Measurements from ENCODE around the gene ACSS3.

DNA sequence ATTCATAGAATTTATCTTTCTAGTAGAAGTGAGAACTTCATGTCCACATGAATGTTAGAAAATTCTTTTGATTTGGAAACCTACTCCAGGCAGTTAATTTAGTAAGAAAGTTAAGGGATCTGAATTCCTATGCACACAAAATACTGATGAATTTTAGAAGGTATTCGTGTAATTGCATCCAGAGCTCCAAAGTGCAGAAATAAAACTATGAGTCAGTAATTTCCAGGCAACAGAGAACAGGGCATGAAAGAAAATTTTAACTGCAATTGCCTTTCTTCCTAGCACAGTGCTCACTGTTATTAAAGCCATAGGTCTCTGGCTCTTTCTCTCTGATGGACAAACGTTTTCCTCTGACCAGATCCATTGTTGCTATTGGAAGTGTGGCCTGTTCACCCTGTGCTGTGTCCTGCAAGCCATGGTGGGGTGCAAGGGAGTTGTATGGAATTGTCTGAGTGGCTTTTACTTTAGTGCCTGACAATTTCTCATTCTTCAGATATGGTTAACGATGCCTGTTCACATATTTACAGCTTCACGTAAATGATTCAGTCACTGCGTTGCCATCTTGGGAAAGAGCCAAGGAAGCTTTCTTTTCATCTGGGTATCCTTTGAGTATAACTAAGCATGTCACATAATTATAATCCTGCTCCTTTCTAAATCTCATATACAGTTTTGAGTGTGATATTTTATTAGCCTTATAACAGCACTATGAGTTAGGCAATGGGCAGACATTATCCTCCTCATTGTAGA lies 145.1 kb downstream of the ACSS3 start:
- TF ChIP-seq, protein P1, sequence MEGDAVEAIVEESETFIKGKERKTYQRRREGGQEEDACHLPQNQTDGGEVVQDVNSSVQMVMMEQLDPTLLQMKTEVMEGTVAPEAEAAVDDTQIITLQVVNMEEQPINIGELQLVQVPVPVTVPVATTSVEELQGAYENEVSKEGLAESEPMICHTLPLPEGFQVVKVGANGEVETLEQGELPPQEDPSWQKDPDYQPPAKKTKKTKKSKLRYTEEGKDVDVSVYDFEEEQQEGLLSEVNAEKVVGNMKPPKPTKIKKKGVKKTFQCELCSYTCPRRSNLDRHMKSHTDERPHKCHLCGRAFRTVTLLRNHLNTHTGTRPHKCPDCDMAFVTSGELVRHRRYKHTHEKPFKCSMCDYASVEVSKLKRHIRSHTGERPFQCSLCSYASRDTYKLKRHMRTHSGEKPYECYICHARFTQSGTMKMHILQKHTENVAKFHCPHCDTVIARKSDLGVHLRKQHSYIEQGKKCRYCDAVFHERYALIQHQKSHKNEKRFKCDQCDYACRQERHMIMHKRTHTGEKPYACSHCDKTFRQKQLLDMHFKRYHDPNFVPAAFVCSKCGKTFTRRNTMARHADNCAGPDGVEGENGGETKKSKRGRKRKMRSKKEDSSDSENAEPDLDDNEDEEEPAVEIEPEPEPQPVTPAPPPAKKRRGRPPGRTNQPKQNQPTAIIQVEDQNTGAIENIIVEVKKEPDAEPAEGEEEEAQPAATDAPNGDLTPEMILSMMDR (IDR thresholded peaks at IDR 0.05) = no peak
- no peak for TF ChIP-seq POLR2AphosphoS5 (IDR thresholded peaks at IDR 0.05; ENCODE audit: low read depth, low read length)
- TF ChIP-seq, protein P2, sequence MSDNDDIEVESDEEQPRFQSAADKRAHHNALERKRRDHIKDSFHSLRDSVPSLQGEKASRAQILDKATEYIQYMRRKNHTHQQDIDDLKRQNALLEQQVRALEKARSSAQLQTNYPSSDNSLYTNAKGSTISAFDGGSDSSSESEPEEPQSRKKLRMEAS (IDR thresholded peaks at IDR 0.05; ENCODE audit: low read depth) = no peak
- no peak for TF ChIP-seq FOXM1 (IDR thresholded peaks at IDR 0.05; ENCODE audit: low read depth)
- TF ChIP-seq, protein P3, sequence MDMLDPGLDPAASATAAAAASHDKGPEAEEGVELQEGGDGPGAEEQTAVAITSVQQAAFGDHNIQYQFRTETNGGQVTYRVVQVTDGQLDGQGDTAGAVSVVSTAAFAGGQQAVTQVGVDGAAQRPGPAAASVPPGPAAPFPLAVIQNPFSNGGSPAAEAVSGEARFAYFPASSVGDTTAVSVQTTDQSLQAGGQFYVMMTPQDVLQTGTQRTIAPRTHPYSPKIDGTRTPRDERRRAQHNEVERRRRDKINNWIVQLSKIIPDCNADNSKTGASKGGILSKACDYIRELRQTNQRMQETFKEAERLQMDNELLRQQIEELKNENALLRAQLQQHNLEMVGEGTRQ (IDR thresholded peaks at IDR 0.05; ENCODE audit: borderline replicate concordance, low read depth, low read length) = no peak
- no peak for TF ChIP-seq EZH2phosphoT487 (IDR thresholded peaks at IDR 0.05; ENCODE audit: borderline replicate concordance, low read depth)
- no peak for TF ChIP-seq RFX5 (IDR thresholded peaks at IDR 0.05; ENCODE audit: low read length)
- no peak for TF ChIP-seq SMC3 (IDR thresholded peaks at IDR 0.05; ENCODE audit: low read depth, low read length)
- TF ChIP-seq MEF2A (IDR thresholded peaks at IDR 0.05; ENCODE audit: borderline replicate concordance, low read depth) = no peak
- TF ChIP-seq RAD21 (IDR thresholded peaks at IDR 0.05; ENCODE audit: low read length) = no peak
- TF ChIP-seq TEAD4 (IDR thresholded peaks at IDR 0.05; ENCODE audit: borderline replicate concordance, insufficient read depth) = no peak
